A375 (cell line): ENCODE results near the gene ZNF43. TPM values are rescaled to one million over a fixed set of nuclear protein-coding genes. Genes with fewer than 3 reads are reported as not detected.

Experiments used
- total RNA-seq: library from RNA; depleted of rRNA; stranded (reverse); fragments of >200 nt; shearing (Covaris generic); gene quantifications from 2 replicates; pipeline ENCODE4 v1.2.3, GENCODE V29; 2014; rRNA removed

ZNF43 gene
- 13.1 and 14.3 TPM in 2 replicates for total RNA-seq

DNA sequence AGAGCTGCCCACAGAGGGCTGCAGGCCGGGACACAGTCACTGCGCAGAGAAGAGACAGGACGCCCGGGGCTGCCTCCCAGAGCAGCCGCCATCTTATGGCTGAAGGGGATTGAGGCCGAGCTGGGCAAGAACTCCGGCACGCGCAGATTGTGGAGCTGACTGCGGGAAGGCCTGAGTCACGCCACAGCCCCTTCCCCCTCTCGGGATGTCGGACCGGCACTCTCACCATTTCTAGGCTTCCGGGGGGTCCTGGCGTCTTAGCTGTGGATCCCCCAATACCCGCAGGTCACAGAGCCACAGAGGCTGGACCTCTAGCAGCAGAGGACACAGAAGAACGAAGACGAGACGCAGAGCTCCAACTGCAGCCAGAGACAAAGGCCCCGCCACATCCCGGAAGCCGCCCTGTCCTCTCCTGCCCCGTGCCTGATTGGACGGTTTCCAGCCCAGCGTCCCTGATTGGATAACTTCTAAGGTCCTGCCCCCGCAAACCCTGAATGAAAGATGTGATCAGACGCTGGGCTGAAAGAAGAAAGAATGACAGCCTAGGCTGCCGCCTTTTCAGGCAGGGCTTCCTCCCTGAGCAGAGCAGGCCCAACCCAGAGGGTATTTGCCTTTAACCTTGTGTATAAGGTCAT is at the start of gene ZNF43:
Gene ZNF43 (minus strand): TSS at position 373 of the 635 bp plus-strand sequence. CDS start 144 bp downstream, at position 229.

DNA sequence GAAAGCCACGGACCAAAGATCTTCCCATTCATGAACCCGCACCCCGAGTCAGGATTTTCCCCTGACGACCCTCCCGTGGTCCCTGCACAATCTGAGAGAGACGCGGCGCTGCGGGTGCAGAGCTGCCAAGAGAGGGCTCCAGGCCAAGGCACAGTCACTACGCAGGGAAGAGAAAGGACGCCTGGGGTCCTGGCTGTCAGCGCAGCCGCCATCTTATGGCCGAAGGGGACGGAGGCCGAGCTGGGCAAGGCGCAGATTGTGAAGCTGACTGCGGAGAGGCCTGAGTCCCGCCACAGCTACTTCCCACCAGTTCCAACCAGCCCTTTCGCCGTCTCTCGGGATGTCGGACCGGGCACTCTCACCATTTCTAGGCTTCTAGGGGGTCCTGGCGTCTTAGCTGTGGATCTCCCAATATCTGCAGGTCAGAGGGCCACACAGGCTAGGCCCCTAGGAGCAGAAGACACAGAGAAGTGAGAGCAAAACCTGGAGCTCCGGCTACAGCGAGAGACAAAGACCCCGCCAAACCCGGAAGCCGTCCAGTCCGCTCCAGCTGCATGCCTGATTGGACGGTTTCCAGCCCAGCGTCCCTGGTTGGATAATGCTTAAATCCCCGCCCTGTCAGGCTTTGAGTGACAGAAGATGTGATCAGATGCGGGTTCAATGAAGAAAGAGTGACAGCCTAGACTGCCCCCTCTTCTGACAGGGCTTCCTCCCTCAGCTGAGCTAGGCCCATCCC is 68.7 kb downstream of the ZNF43 start, which contains the start of gene ZNF100:
Gene ZNF100 (minus strand): TSS at position 515 of the 736 bp plus-strand sequence. CDS start 150 bp downstream, at position 365.

Other genes with a start within 250 kb of the ZNF43 start
- 7.5 and 7.8 TPM in 2 replicates for gene ZNF100, start 68.6 kb downstream of the ZNF43 start, total RNA-seq
- gene ZNF208, start 174.8 kb upstream of the ZNF43 start, total RNA-seq: 2.2 and 3.2 TPM in 2 replicates
- 2.9 and 3.7 TPM in 2 replicates for gene ZNF257, start 216.3 kb upstream of the ZNF43 start, total RNA-seq